ENCODE data around the gene FGF14.

FGF14 gene

GRCh38 chr13:101979825-101980224 lies 422.0 kb downstream of the FGF14 start:
- H3K4me3 ChIP-seq (ENCODE audit: low read depth, low read length): no peak overlapping the region
- no peak for TF ChIP-seq CTCF (IDR thresholded peaks at IDR 0.05; ENCODE audit: borderline replicate concordance, insufficient read depth, low read depth, low read length)

DNA sequence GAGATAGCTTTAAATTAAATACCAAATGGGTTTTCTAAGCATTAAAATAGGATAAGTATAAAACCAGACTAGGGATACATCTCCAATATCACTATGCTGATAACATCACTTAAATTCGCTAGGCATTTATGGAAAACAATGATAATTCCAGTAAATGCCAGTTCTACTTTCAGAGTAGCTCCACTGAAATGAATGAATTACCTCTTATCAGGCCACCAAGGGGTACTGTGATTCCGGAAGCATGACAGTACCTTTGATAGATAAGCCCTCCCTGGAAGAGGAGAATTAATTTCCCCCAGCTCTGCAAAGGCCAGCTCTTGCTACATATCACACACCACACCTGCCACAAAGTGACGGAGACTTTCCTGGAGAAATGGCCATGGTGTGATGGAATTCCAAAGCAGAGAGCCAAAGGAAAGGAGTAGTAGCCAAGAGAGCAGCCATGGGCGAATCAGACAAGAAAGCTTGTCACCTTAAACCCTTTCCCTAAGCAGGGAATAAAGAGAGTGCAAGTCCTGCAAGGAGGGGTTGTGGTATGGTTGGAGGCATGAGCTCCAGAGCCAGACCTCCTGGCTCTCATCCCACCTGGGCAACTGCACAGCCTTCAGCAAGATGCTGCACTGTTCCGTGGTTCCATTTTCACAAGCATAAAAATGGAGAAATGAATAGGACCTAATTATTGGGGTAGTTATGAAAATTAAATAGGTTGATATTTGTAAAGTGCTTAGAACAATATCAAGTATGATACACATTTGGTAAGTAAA lies 423.1 kb downstream of the FGF14 start:
- no peak for TF ChIP-seq CTCF (IDR thresholded peaks at IDR 0.05; ENCODE audit: borderline replicate concordance, insufficient read depth, low read depth, low read length)
- H3K4me3 ChIP-seq (ENCODE audit: low read depth, low read length): no peak overlapping the region

DNA sequence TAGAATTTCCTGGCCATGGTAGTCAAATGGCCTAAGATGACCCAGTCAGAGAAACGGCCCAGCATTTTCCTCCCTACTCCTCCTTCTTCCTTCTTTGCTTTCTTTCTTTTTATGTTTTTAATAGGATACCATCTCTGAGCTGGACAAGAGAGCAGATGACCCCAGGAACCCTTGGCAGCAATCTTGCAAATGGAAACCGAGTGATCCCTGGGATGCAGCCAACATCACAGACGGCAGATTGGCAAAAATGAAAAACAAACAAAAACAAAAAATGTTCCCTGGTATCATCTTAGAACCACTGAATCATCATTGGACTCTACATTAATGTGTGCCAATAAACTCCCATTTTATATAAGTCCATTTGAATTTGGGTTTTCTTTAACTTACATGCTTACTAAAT lies 424.4 kb downstream of the FGF14 start:
- H3K4me3 ChIP-seq (ENCODE audit: low read depth, low read length): no peak overlapping the region
- no peak for TF ChIP-seq CTCF (IDR thresholded peaks at IDR 0.05; ENCODE audit: borderline replicate concordance, insufficient read depth, low read depth, low read length)

DNA sequence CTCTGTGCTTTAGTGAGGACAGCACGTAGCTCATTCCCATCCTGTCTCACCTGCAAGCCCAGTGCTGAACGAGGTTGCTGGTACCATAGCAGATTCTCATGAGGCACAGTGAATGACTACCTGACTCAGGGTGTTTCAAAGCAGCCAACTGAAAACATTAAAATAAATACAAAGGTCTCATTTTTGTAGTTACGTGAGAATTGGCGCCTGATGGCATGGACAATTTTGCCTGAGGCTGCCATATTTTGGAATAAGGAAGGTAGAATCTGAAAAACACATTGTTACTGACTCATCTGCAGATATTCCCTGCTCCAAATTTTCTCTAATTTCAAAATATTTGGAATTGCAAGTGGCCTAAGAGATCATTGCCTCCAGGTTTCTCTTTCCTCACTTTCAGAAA lies 429.7 kb downstream of the FGF14 start:
- H3K4me3 ChIP-seq (ENCODE audit: low read depth, low read length): no peak overlapping the region
- TF ChIP-seq CTCF (IDR thresholded peaks at IDR 0.05; ENCODE audit: borderline replicate concordance, insufficient read depth, low read depth, low read length): no peak

DNA sequence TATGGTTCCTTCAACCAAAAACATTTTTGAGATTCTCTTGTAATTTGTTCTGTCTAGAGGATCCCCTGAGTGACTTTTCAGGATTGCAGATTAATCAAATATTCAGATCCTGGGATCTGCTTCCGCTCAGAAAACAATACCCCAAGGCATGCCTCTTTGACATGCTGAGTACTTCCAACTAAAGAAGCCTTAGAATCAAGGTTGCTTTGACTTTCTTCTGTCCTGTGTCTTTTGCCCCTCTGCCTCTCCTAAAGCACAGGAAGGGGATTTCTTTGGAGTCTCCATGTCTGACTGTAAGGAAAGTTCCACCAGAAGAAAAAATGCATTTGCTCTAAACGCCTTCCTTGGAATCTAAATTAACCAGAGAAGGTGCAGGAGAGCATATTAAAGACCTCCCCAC lies 431.5 kb downstream of the FGF14 start:
- TF ChIP-seq CTCF (IDR thresholded peaks at IDR 0.05; ENCODE audit: borderline replicate concordance, insufficient read depth, low read depth, low read length): no peak
- H3K4me3 ChIP-seq (ENCODE audit: low read depth, low read length): no peak overlapping the region

- TF ChIP-seq CTCF (IDR thresholded peaks at IDR 0.05; ENCODE audit: borderline replicate concordance, insufficient read depth, low read depth, low read length): no peak
- no peak overlapping the region for H3K4me3 ChIP-seq (ENCODE audit: low read depth, low read length)
Observed at GRCh38 chr13:101967781-101968180, 434.1 kb downstream of the FGF14 start.

GRCh38 chr13:101967216-101967615 lies 434.6 kb downstream of the FGF14 start:
- TF ChIP-seq CTCF (IDR thresholded peaks at IDR 0.05; ENCODE audit: borderline replicate concordance, insufficient read depth, low read depth, low read length): no peak
- H3K4me3 ChIP-seq (ENCODE audit: low read depth, low read length): no peak overlapping the region

Data from GM12875 (cell line).